Inflammatory macrophage (primary cell): ENCODE results near the gene HTATIP2.
"Not testable (repeated sequence)": the region's sequence is repeated elsewhere in the genome, so short reads cannot be mapped to it uniquely, and the experiment has no call there.

Source experiments
- DNase-seq, 2 donors: peaks; one replicate each; pipeline ENCODE4 v3.0.0-alpha.2; 2020 to 2022

The HTATIP2 gene

DNA sequence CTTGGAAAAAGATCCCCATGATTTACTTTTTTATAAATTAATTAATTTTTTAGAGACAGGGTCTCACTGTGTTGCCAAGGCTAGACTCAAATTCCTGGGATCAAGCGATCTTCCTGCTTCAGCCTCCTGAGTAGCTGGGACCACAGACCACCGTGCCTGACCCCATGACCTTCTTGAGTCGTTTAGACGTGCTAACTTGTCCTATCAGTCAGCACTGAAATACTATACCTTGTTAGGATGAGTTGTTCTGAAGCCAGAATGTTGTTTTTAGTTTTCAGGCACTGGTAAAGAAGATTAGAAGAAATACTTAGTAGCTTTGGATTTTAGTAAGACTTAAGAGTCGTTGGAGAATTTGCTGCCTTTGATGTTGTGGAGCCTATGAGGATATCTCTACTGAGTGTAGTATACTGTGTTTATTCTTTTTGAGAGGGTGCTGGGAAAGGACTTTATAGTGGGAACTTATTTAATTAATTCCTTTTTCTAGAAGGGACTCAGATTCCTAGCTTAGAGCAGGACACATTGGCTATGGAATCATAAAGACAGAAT is 8.6 kb downstream of the HTATIP2 start:
- no peak for DNase-seq

DNA sequence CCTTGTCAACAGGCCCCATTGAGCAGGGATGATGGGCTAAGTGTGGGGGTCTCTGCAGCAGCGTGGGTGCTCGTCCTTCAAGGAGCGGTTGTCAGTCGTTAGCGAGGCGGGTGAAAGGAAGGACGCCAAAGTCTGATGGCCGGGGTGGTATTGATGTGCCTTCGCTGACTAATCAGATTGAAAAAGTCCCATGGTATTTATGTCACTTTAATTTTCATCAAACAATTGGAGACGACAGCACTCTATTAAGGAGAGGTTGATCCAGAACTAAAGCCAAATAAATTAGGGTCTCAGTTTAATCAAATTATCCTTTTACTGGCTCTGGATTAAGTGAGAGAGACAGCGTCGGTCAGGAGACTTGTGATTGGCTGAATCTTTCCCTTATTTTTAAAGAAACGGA is 9.6 kb downstream of the HTATIP2 start:
- DNase-seq = no peak

DNA sequence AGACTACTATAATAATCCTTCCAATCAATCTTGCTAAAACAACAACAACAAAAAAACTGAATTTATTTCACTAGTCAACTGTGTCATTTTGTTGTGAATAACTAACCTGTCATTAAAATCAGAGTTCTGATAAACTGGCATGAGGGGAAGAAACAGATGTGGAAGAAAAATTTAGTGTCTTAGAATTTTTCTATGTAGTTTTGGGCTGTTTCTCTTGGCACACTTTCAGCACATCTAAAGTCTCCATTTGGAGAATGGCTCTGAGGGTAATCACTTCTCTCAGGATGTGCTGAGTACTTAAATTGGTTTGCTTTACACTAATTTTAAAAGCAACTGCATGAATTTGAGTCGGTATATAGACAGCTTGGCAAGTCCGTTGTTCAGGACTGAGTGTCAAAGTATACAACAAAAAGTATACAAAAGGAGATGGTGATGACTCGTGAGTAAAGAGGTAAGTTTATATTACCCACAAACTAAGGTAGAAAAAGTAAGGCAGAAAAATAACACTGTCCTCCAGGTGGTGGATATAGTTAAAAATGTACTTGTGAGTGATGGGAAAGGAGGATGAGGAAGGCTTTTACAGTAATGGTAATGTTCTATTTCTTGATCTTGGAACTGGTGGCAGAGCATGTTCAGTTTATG is 10.2 kb downstream of the HTATIP2 start:
- no peak for DNase-seq

DNA sequence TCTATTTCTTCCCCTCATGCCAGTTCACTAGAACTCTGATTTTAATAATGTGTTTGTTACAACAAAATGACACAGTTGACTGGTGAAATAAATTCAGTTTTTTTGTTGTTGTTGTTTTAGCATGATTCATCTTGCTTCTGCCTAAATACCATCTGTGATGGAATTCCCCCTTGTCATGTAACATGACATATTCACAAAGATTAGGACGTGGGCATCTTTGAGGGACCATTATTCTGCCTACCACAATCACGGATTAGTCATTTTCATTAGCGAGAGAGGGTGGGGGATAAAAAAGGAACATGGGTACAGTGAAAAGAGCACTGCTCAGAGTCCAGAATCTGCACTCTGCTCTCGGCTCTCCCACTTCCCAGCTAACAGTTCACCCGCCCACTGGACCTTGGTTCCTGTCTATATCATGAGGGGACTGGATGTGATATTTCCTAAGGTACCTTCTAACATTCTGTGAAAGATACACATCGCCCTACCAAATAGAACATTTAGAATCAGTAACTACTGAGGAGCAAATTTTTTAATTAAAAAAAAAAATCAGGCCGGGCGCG is 11.3 kb downstream of the HTATIP2 start:
- DNase-seq = peak; percentile 21 to 59

DNA sequence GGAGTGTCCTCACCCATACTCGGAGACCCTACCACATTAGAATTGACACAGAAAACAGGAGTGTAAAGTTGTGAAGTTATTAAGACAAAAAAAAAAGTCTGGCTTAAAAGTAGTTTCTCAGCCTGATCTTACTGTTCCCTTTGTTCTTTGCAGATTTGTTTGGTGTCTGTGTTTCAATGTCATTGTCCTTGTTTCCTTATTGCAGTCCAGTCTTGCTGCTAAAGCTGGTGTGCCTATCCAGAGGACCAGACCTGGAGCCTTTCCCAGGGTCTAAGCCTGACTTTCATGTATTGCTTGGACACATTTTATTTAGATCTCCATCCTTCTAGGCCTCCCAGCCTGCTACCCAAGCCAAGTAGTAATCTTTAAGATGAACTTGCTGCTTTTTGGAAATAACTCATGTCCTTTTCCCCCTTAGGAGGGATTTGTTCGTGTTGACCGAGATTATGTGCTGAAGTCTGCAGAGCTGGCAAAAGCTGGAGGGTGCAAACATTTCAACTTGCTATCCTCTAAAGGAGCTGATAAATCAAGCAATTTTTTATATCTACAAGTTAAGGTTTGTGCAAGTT is 12.7 kb downstream of the HTATIP2 start:
- no peak for DNase-seq

DNA sequence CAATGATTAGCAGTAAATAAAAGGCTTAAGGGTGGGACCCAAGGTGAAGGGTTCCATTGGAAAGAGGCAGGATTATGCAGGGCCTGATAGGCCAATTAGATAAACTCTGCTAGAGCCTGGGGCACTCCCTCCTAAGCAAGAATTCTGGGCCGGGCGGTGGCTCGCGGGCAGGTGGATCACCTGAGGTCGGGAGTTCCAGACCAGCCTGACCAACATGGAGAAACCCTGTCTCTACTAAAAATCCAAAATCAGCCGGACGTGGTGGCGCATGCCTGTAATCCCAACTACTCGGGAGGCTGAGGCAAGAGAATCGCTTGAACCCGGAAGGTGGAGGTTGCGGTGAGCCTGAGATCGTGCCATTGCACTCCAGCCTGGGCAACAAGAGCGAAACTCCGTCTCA is 22.5 kb downstream of the HTATIP2 start:
- DNase-seq = not testable (repeated sequence)

DNA sequence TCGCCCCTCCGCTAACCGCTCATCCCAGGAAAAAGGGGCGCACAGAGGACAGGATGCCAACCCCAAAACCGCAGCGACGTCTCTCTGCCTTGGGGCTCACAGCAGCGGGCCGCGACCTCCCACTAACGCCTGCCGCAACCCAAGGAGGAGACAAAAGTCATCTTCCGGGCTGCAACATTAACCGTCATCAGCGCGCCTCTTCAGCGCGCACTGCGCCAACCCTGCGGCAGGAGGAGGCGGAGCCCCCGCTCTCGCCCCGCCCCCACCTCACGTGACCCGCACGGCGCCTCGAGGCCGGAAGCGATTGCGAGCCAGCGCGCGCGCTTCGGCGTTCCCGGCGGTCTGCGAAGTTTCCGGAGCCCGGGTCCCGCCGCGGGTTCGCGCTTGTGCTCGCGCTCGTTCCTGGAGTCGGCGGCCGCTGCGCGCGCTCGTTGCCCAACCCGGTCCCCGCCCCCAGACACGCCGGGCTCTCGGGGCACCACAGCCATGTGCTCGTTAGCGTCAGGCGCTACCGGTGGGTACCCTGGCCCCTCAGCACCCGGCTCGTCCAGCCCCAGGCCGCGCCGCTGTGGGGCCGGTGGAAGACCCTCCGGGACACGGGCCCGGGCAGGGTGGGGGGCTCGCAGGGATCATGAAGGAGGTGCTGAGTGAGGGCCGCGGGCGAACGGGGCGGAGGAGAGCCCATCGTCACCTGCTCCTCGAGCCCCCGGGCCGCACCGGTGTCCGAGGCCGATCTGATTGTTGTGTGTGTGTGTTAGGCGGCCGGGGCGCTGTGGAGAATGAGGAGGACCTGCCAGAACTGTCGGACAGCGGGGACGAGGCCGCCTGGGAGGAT is 24.0 kb downstream of the HTATIP2 start, which contains the start of gene PRMT3:
TSS of gene PRMT3 (plus strand) at position 456 of the 835 bp plus-strand sequence. CDS start at position 487, 31 bp downstream.
- peak; percentile 96 to 98 for DNase-seq

DNA sequence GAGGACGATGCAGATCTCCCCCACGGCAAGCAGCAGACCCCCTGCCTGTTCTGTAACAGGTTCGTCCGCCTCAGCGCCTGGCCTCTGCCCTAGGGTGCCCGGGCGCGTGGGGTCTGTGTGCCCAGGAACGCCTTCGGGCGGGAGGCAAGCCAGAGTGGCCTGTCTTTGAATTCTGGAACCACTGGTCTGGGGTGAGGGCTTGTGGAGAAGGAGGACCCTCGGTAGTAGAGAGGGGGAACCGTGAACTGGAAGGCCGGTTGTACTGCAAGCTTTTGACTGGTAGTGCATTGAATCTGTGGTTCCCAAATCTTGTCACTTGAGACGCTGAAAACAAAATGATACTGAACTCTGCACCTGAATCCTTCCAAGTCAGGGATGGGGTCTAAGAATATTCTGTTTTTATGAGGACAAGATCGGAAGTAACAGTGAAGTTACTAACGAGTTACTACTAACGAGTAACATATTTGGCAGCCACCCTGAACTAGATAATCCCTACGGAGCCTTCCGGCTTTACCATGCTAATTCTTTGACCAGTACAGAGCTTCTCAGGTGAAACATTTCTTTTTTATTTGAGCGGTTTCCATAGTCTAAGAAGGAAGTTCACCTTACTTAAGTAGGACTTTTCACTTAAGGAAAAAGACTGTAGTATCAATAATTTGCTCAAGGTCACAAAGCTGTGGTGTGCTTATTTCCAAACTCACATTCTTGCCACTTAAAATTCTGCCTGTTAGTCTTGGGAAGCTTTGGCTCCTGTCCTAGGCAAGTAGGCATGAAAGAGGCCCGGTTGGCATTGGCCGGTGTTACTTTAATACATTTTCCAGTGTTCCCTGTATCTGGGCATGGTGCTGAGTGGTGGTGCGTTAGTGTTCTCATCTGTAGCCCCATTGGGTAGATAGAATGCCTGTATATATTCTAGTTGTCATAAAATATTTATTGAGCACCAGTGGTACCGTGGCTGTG is 24.9 kb downstream of the HTATIP2 start:
- no peak for DNase-seq

DNA sequence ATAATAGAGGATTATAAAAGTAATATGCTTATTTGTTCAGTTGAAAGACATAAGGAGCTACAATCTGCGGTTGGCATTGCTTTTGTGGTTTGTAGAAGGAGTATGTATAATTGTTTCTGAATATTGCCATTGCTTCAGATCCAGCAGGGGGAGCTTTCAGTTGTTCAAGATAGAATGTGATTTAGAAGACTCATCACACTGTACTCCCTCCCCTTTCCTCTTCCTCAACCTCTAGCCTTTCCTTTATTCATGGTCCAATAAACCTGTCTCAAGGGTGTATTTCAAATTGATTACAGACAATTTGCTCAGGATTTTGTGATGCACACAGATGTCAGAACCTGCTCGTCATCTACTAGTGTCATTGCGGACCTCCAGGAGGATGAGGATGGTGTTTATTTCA is 33.8 kb downstream of the HTATIP2 start:
- peak; percentile 38 to 40 for DNase-seq

DNA sequence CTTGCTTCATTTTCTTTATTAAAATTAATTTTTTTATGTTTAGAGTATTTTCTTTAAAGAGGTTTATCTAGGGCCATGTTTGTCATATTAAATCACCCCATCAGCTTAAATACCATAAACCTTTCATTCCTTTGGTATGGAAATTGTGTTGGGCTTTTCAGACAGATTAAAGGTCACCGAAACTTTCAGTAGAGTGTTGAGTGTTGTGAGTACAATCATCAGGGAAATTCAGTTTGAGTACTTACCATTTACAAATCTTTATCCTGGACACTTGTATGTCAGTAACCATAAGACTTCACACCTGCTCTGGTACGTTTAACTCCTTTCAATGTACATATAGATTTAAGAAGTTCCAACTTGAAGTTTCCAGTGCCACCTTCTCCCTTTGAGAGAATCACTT is 36.0 kb downstream of the HTATIP2 start:
- no peak for DNase-seq

DNA sequence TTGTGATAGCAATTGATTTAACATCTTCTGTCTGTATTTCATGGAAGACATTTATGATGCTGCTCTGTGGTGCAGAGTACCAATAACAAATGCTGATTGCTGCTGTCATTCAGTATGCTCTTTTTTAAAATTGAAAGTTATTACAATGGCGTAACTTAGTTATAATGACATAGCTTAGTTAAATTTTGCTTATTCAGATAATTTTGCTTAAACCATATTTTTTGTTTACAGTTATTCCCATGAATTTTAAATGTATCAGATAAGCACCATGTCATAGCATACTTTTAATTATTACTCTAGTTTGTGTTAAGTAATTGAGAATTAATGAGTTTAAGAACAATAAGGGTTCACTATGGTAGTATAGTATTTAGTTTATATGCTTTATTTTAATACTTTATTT is 39.5 kb downstream of the HTATIP2 start:
- DNase-seq = no peak

DNA sequence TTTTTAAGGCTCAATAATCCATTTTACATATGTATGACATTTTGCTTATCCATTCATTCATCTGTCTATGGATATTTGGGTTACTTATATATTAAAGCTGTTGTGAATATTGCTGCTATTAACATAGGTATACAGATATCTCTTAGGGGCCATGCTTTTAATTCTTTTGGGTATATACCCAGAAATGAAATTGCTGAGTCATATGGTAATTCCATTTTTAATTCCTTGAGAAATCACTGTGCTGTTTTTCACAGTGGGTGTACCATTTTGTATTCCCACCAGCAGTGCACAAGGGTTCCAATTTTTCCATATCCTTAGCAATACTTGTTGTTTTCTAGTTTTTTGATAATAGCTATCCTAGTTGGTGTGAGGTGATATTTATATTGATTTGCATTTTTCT is 43.0 kb downstream of the HTATIP2 start:
- no peak for DNase-seq

DNA sequence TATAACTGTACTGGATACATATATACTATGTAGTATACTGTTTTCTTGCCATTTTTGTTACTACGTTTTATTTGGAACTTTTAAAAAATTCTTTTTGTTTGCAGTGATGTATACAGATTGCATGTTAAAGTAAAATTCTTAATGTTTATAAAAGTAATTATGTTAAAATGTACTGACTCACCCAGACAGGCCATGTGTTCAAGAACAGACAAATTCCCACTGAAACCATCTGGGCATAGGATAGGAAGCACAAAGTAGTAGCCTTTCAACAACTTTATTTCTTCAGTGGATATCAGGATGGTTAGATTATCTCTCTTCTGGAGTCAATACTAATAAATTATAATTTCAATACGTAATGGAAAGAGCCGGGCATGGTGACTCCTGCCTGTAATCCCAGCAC is 43.8 kb downstream of the HTATIP2 start:
- no peak for DNase-seq

DNA sequence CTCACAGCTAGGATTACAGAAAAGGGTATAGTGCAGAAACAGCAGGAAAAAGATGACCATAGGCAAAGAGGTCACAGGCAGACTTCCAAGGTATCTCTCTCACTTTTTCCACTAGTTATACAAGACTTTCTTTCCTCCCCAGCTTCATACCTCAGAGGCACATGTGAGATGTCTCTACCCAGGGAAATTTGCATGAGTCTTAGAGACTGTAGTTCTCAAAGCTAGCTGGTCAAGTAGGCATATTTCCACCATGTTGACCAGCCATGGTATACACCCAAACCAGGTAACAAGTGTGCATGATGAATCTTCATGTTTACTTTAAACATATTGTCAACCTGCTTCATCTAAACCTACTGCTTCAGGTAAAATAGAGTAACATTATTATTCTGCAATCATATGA is 51.9 kb downstream of the HTATIP2 start:
- DNase-seq = no peak

DNA sequence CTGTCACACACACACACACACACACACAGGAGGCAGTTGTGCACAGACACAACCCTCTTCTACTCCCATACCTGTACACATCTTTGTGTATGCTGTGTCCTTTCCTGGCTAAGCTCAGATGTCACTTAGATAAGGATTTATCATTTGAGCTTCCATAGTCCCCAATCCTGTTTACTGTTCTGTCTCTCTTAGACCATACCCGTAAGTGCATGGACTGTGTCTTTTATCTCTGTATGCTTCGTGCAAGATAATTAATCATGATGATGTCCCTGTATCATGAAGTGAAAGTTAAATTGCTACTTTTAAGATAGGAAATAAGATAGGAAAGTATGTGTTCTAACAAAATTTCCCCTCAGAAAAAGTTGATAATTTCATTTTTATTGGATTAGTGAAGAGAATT is 54.3 kb downstream of the HTATIP2 start:
- DNase-seq = no peak

DNA sequence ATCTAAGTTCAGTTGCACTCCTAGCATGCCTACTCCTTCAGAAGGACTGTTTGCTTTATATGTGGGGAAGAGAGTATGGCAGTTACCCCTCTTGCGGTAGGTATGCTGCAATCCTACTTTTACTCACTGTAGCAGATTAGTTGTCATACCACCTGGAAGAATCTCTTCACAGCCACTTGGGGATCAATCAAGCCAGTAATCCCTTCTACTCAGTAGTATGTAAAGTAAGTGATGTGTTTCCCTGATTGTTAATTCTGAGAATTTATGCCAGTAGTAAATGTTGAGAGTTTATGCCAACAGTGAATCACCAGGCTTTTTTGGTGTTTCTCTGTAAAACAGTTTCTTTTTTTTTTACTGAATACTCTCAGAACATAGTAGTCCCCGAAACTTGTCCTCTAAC is 58.4 kb downstream of the HTATIP2 start:
- DNase-seq = no peak

DNA sequence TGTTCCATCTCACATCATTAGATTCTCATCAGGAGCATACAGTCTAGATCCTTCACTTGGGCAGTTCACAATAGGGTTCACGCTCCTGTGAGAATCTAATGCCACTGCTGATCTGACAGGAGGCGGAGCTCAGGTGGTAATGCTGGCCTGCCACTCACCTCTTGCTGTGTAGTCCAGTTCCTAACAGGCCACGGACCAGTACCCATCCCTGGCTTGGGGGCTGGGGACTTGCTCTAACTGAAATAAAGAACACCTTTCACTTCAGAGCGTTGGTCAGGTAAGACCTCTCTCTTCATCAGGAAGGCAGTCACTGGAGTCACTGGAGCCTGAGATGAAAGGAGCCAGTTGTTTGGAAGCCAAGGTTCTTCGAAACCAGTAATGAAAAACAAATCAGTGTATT is 65.7 kb downstream of the HTATIP2 start:
- DNase-seq = no peak
